IMR-90 (cell line): ENCODE data around the gene ZFAND5. TPM values are rescaled to one million over a fixed set of nuclear protein-coding genes. Genes with fewer than 3 reads are reported as not detected.

Experiments used
- ATAC-seq: fragments of 200-7000 bp; cut with Tn5 transposase; 2 replicates; pipeline ENCODE4 v1.9.1; 2020; ENCODE audit warnings: low read depth, mild to moderate bottlenecking, moderate library complexity
- BruUV-seq: library from RNA; stranded (reverse); fragments of 400-500 nt; replicated peaks from 2 replicates; lab custom pipeline; 2021; lab: Mats Ljungman, UMichigan
- CTCF ChIA-PET: fragments of 300-600 bp; formaldehyde crosslinking; extraction: SDS; loops from one replicate; lab custom pipeline; 2021; ENCODE audit warnings: antibody characterized with exemption; lab: Yijun Ruan, JAX
- POLR2A ChIA-PET: fragments of 300-600 bp; sonication (Branson Sonifier 250); formaldehyde crosslinking; loops from one replicate; lab custom pipeline; 2022; ENCODE audit warnings: antibody characterized with exemption; ENCODE audit not compliant: unreplicated experiment; lab: Charles Lee
- DNase-seq: peaks from one replicate; pipeline ENCODE4 v3.0.0; 2013
- H2AFZ ChIP-seq: replicated peaks from 2 replicates; pipeline ENCODE3; 2013; ENCODE audit warnings: low read length, mild to moderate bottlenecking; ENCODE audit not compliant: poor library complexity
- H2AK5ac ChIP-seq: 2 replicates; pipeline ENCODE4 v1.6.1; 2013; ENCODE audit warnings: low read depth, low read length, inconsistent platforms
- H2AK9ac ChIP-seq: replicated peaks from 2 replicates; pipeline ENCODE3; 2013; ENCODE audit warnings: mild to moderate bottlenecking, low read depth, low read length, moderate library complexity; ENCODE audit not compliant: poor library complexity
- H2BK120ac ChIP-seq: 2 replicates; pipeline ENCODE4 v1.6.1; 2013; ENCODE audit warnings: low read depth, low read length, inconsistent platforms
- H2BK15ac ChIP-seq: 3 replicates; pipeline ENCODE4 v1.6.1; 2013; ENCODE audit warnings: low read depth, low read length, inconsistent platforms
- H2BK20ac ChIP-seq: 2 replicates; pipeline ENCODE4 v1.6.1; 2013; ENCODE audit warnings: low read depth, mild to moderate bottlenecking, inconsistent platforms, low read length, moderate library complexity
- H2BK5ac ChIP-seq: 2 replicates; pipeline ENCODE4 v1.6.1; 2013; ENCODE audit warnings: mild to moderate bottlenecking, low read depth, low read length, inconsistent platforms; ENCODE audit not compliant: poor library complexity, severe bottlenecking
- H3K14ac ChIP-seq: replicated peaks from 2 replicates; pipeline ENCODE4 v1.6.1; 2013; ENCODE audit warnings: low read depth, low read length, inconsistent platforms
- H3K18ac ChIP-seq: 2 replicates; pipeline ENCODE4 v1.6.1; 2013; ENCODE audit warnings: low read depth, low read length, control low read depth
- H3K23ac ChIP-seq: 2 replicates; pipeline ENCODE4 v1.6.1; 2013; ENCODE audit warnings: low read depth, low read length, inconsistent platforms
- H3K27ac ChIP-seq: 2 replicates; pipeline ENCODE4 v1.5.1; 2013; ENCODE audit warnings: mild to moderate bottlenecking, control low read depth, low read length; ENCODE audit not compliant: insufficient read depth
- H3K27me3 ChIP-seq: 2 replicates; pipeline ENCODE4 v1.6.1; 2013; ENCODE audit warnings: low read length; ENCODE audit not compliant: control insufficient read depth, insufficient read depth
- H3K36me3 ChIP-seq: 2 replicates; pipeline ENCODE4 v1.6.1; 2013; ENCODE audit warnings: low read length, mixed read lengths; ENCODE audit not compliant: control insufficient read depth, insufficient read depth
- H3K4ac ChIP-seq: 2 replicates; pipeline ENCODE4 v1.6.1; 2013; ENCODE audit warnings: low read depth, low read length, inconsistent platforms
- H3K4me1 ChIP-seq: 2 replicates; pipeline ENCODE4 v1.6.1; 2013; ENCODE audit warnings: low read length, mixed read lengths; ENCODE audit not compliant: control insufficient read depth, insufficient read depth
- H3K4me2 ChIP-seq: 2 replicates; pipeline ENCODE4 v1.6.1; 2013; ENCODE audit warnings: low read depth, mild to moderate bottlenecking, control low read depth, low read length, moderate library complexity
- H3K4me3 ChIP-seq: 2 replicates; pipeline ENCODE4 v1.5.1; 2013; ENCODE audit warnings: low read depth, mild to moderate bottlenecking, control low read depth, low read length, moderate library complexity; ENCODE audit not compliant: insufficient read depth
- H3K56ac ChIP-seq: 2 replicates; pipeline ENCODE4 v1.6.1; 2013; ENCODE audit warnings: low read length, inconsistent platforms; ENCODE audit not compliant: insufficient read depth; ENCODE audit errors: extremely low read depth
- H3K79me1 ChIP-seq, 2 experiments: 2 replicates each; pipeline ENCODE4 v1.6.1; 2013; ENCODE audit warnings: low read length in 2 of 2, inconsistent platforms in 1 of 2, low read depth in 1 of 2
- H3K9ac ChIP-seq: 2 replicates; pipeline ENCODE4 v1.6.1; 2013; ENCODE audit warnings: low read depth, low read length, control low read depth
- H3K9me1 ChIP-seq: 2 replicates; pipeline ENCODE4 v1.6.1; 2013; ENCODE audit warnings: low read length, inconsistent platforms; ENCODE audit not compliant: insufficient read depth
- H3K9me3 ChIP-seq: 2 replicates; pipeline ENCODE4 v1.6.1; 2013; ENCODE audit warnings: low read length; ENCODE audit not compliant: control insufficient read depth, insufficient read depth
- H4K20me1 ChIP-seq: 2 replicates; pipeline ENCODE4 v1.6.1; 2013; ENCODE audit warnings: low read length, inconsistent platforms; ENCODE audit not compliant: insufficient read depth
- H4K5ac ChIP-seq: 2 replicates; pipeline ENCODE4 v1.6.1; 2013; ENCODE audit warnings: mild to moderate bottlenecking, low read depth, low read length, control low read depth
- H4K8ac ChIP-seq, 2 experiments: 2 replicates each; pipeline ENCODE4 v1.6.1; 2013; ENCODE audit warnings: low read depth in 2 of 2, low read length in 2 of 2, control low read depth in 1 of 2, inconsistent platforms in 1 of 2
- H4K91ac ChIP-seq: 2 replicates; pipeline ENCODE4 v1.6.1; 2013; ENCODE audit warnings: low read depth, low read length, inconsistent platforms; ENCODE audit not compliant: insufficient read depth
- BHLHE40 ChIP-seq: fragments of 150-350 bp; IDR thresholded peaks from 2 replicates; pipeline ENCODE4 v1.6.1; 2016; ENCODE audit warnings: mild to moderate bottlenecking, low read depth, low read length
- CEBPB ChIP-seq: IDR thresholded peaks from 2 replicates; pipeline ENCODE4 v1.6.1; 2012; ENCODE audit warnings: low read depth, low read length, improper control_type of control experiment
- CHD1 ChIP-seq: IDR thresholded peaks from 2 replicates; pipeline ENCODE4 v1.6.1; 2012; ENCODE audit warnings: low read depth, low read length, improper control_type of control experiment
- FOS ChIP-seq: fragments of 150-350 bp; IDR thresholded peaks from 2 replicates; pipeline ENCODE4 v1.6.1; 2016; ENCODE audit warnings: low read depth, low read length
- MAFK ChIP-seq: IDR thresholded peaks from 2 replicates; pipeline ENCODE4 v1.6.1; 2012; ENCODE audit warnings: low read depth, low read length, improper control_type of control experiment
- MAZ ChIP-seq: IDR thresholded peaks from 2 replicates; pipeline ENCODE4 v1.6.1; 2012; ENCODE audit warnings: low read depth, mild to moderate bottlenecking, low read length, improper control_type of control experiment, moderate library complexity, borderline replicate concordance
- MXI1 ChIP-seq: IDR thresholded peaks from 2 replicates; pipeline ENCODE4 v1.6.1; 2012; ENCODE audit warnings: low read depth, mild to moderate bottlenecking, low read length, moderate library complexity, borderline replicate concordance
- NFE2L2 ChIP-seq: fragments of 150-350 bp; IDR thresholded peaks from 2 replicates; pipeline ENCODE4 v1.6.1; 2016; ENCODE audit warnings: low read depth, mild to moderate bottlenecking, low read length
- POLR2A ChIP-seq: IDR thresholded peaks from 2 replicates; pipeline ENCODE4 v1.6.1; 2012; ENCODE audit warnings: mild to moderate bottlenecking, low read depth, low read length
- RAD21 ChIP-seq: IDR thresholded peaks from 2 replicates; pipeline ENCODE4 v1.6.1; 2012; ENCODE audit warnings: low read length, improper control_type of control experiment
- RCOR1 ChIP-seq: IDR thresholded peaks from 2 replicates; pipeline ENCODE4 v1.6.1; 2012; ENCODE audit warnings: mild to moderate bottlenecking, low read length, improper control_type of control experiment; ENCODE audit not compliant: insufficient replicate concordance
- RFX5 ChIP-seq: IDR thresholded peaks from 2 replicates; pipeline ENCODE4 v1.8.0; 2012; ENCODE audit warnings: low read depth, mild to moderate bottlenecking, low read length, moderate library complexity
- SMC3 ChIP-seq: fragments of 150-350 bp; IDR thresholded peaks from 2 replicates; pipeline ENCODE4 v1.6.1; 2016; ENCODE audit warnings: low read depth, mild to moderate bottlenecking, antibody characterized with exemption, low read length, moderate library complexity
- WGBS, 2 experiments: methylation state at CpG; one replicate each; pipeline versions ENCODE4 v1.1.5 to v1.1.7; 2013; ENCODE audit warnings: missing lambda C conversion rate in 2 of 2; ENCODE audit not compliant: insufficient read length in 1 of 2; ENCODE audit errors: extremely low coverage in 2 of 2; 5-methylcytosine and 5-hydroxymethylcytosine counted together
- dilution Hi-C: fragments of 300-500 bp; cut with HindIII; formaldehyde crosslinking; loops from one replicate; pipeline ENCODE4 v1.14.3; 2018; ENCODE audit warnings: low sequenced_read_pairs; ENCODE audit not compliant: unreplicated experiment
- in situ Hi-C: fragments of 300-500 bp; cut with MboI; formaldehyde crosslinking; loops from 3 replicates; pipeline ENCODE4 v1.14.3; 2019; ENCODE audit warnings: low sequenced_read_pairs, inconsistent platforms, mixed read lengths
- intact Hi-C: fragments of 100-400 bp; cut with micrococcal nuclease; formaldehyde crosslinking; loops from 2 replicates; pipeline ENCODE4 v1.10.0; 2022
- polyA plus RNA-seq, 3 experiments: library from polyadenylated mRNA; depleted of rRNA; stranded (reverse); fragments of >200 nt; gene quantifications; 2 replicates each; pipeline ENCODE4 v1.2.3, GENCODE V29; 2012; ENCODE audit warnings: low replicate concordance in 1 of 3
- total RNA-seq: library from RNA; depleted of rRNA; stranded (reverse); fragments of >200 nt; gene quantifications from 2 replicates; pipeline ENCODE4 v1.2.3, GENCODE V29; 2012
- TF ChIP-seq, protein P1 (sequence below): fragments of 150-350 bp; IDR thresholded peaks from 2 replicates; pipeline ENCODE4 v1.6.1; 2016; ENCODE audit warnings: low read depth, mild to moderate bottlenecking, low read length, moderate library complexity, borderline replicate concordance
- TF ChIP-seq, protein P2 (sequence below): fragments of 150-350 bp; IDR thresholded peaks from 2 replicates; pipeline ENCODE4 v1.6.1; 2017; ENCODE audit warnings: mild to moderate bottlenecking, antibody characterized with exemption, low read length, low read depth
- TF ChIP-seq, protein P3 (sequence below): conservative IDR thresholded peaks from 2 replicates; pipeline ENCODE4 v1.5.1; 2012; ENCODE audit warnings: mild to moderate bottlenecking, low read depth, low read length, improper control_type of control experiment

ZFAND5 gene
- total and polyA plus RNA-seq, 2 of the 4 experiments (the other 2 are of a cell fraction), result 35.8 to 85.2 TPM

DNA sequence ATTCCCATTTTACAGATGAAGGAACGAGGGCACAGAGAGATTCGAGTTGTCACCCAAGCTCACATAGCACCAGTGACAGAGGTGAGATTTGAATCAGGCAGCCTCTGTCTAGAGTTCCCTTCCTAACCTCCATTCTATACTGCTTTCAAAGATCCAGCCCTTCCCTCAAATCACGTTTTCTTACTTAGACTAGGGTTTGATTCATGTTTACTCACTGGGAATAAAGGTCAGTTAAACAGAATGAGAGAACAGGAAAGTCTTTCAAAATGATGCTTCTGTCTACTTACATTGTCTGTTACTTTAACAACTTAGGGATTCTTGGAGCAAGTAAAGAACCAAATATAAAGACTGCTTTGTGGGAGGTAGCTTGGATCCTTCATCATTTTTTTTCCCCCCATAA lies 40.0 kb downstream of the ZFAND5 start:
- in situ Hi-C loops, result no loop called here
- H3K27ac ChIP-seq, result no peak overlapping the region
- no CpG with 5 or more reads among the region's 3 CpGs for WGBS, 2 experiments
- no peak overlapping the region for H3K14ac ChIP-seq
- no peaks in the 10 kb centered on the region; the same call in 1 of the 2 replicates for H3K27me3 ChIP-seq
- H4K20me1 ChIP-seq, result no peaks in the 10 kb centered on the region
- intact Hi-C loops, result no loop called here
- no peak overlapping the region for H2AK5ac ChIP-seq
- no peak overlapping the region for H2AK9ac ChIP-seq
- 0 out of 2 replicates have a peak, but pooled peaks cover 1% of the 10 kb centered on the region for H3K4me1 ChIP-seq
- dilution Hi-C loops, result no loop called here
- no peak overlapping the region for H2BK20ac ChIP-seq
- no peaks in the 10 kb centered on the region for H3K9me3 ChIP-seq
- no peak overlapping the region for H3K9ac ChIP-seq
- H2BK5ac ChIP-seq, result no peak overlapping the region
- POLR2A ChIA-PET, result no interaction called here
- no peak overlapping the region for H3K4me3 ChIP-seq
- no peaks in the 10 kb centered on the region for H3K9me1 ChIP-seq
- H2AFZ ChIP-seq, result no peak overlapping the region
- no peak overlapping the region for H3K4me2 ChIP-seq
- TF ChIP-seq MAZ (no peak), RCOR1 (no peak), POLR2A (no peak), NFE2L2 (no peak), RAD21 (no peak), CHD1 (no peak), FOS (no peak), RFX5 (no peak), MXI1 (no peak), MAFK (no peak), CEBPB (no peak), SMC3 (no peak), BHLHE40 (no peak)
- TF ChIP-seq, protein P1, sequence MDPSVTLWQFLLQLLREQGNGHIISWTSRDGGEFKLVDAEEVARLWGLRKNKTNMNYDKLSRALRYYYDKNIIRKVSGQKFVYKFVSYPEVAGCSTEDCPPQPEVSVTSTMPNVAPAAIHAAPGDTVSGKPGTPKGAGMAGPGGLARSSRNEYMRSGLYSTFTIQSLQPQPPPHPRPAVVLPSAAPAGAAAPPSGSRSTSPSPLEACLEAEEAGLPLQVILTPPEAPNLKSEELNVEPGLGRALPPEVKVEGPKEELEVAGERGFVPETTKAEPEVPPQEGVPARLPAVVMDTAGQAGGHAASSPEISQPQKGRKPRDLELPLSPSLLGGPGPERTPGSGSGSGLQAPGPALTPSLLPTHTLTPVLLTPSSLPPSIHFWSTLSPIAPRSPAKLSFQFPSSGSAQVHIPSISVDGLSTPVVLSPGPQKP, result no peak
- TF ChIP-seq, protein P2, sequence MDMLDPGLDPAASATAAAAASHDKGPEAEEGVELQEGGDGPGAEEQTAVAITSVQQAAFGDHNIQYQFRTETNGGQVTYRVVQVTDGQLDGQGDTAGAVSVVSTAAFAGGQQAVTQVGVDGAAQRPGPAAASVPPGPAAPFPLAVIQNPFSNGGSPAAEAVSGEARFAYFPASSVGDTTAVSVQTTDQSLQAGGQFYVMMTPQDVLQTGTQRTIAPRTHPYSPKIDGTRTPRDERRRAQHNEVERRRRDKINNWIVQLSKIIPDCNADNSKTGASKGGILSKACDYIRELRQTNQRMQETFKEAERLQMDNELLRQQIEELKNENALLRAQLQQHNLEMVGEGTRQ, result no peak
- TF ChIP-seq, protein P3, sequence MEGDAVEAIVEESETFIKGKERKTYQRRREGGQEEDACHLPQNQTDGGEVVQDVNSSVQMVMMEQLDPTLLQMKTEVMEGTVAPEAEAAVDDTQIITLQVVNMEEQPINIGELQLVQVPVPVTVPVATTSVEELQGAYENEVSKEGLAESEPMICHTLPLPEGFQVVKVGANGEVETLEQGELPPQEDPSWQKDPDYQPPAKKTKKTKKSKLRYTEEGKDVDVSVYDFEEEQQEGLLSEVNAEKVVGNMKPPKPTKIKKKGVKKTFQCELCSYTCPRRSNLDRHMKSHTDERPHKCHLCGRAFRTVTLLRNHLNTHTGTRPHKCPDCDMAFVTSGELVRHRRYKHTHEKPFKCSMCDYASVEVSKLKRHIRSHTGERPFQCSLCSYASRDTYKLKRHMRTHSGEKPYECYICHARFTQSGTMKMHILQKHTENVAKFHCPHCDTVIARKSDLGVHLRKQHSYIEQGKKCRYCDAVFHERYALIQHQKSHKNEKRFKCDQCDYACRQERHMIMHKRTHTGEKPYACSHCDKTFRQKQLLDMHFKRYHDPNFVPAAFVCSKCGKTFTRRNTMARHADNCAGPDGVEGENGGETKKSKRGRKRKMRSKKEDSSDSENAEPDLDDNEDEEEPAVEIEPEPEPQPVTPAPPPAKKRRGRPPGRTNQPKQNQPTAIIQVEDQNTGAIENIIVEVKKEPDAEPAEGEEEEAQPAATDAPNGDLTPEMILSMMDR, result no peak
- ATAC-seq (no peak), DNase-seq (no peak)
- no peak overlapping the region for H4K5ac ChIP-seq
- no peak overlapping the region for H3K4ac ChIP-seq
- no peak overlapping the region for H3K23ac ChIP-seq
- H2BK15ac ChIP-seq, result no peak overlapping the region
- no peak overlapping the region for H3K56ac ChIP-seq
- no peaks in the 10 kb centered on the region for H3K36me3 ChIP-seq
- H3K79me1 ChIP-seq, result no peaks in the 10 kb centered on the region
- no TSS peak for BruUV-seq
- no peak overlapping the region for H4K8ac ChIP-seq
- no peak overlapping the region for H4K91ac ChIP-seq
- H2BK120ac ChIP-seq, result no peak overlapping the region
- CTCF ChIA-PET, result no interaction called here
- H3K18ac ChIP-seq, result no peak overlapping the region
